Measurements from ENCODE around the gene CHD8.

DNA sequence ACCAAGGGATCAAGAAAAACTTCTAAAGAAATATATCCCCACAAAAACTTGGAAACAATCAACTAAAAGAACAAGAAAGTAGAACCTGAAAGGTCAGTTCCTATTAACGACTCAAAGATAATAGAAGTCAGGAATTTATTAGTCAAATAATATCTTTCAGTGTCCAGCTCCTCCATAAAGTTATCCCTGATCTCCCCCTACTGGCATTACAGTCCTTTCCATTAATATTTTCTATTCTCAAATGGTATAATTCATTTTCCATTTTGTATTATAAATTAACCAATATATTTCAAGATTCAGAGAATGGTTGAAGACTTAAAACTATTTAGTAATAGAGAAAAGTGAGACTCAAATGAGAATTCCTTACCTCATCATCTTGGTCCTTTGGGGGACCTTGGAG lies 60.5 kb downstream of the CHD8 start:
- TF ChIP-seq MYC (IDR thresholded peaks at IDR 0.05; ENCODE audit: low read depth, low read length) (no peak), POLR2AphosphoS5 (IDR thresholded peaks at IDR 0.05; ENCODE audit: insufficient read depth, low read depth, low read length) (no peak), POLR2A (IDR thresholded peaks at IDR 0.05; ENCODE audit: low read depth, low read length) (no peak), FOS (IDR thresholded peaks at IDR 0.05; ENCODE audit: borderline replicate concordance, insufficient read depth, low read length) (no peak)
- TF ChIP-seq, protein P1, sequence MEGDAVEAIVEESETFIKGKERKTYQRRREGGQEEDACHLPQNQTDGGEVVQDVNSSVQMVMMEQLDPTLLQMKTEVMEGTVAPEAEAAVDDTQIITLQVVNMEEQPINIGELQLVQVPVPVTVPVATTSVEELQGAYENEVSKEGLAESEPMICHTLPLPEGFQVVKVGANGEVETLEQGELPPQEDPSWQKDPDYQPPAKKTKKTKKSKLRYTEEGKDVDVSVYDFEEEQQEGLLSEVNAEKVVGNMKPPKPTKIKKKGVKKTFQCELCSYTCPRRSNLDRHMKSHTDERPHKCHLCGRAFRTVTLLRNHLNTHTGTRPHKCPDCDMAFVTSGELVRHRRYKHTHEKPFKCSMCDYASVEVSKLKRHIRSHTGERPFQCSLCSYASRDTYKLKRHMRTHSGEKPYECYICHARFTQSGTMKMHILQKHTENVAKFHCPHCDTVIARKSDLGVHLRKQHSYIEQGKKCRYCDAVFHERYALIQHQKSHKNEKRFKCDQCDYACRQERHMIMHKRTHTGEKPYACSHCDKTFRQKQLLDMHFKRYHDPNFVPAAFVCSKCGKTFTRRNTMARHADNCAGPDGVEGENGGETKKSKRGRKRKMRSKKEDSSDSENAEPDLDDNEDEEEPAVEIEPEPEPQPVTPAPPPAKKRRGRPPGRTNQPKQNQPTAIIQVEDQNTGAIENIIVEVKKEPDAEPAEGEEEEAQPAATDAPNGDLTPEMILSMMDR (IDR thresholded peaks at IDR 0.05; ENCODE audit: extremely low read depth in 1 of 2, insufficient read depth in 1 of 2, low read depth in 1 of 2, low read length in 2 of 2): no peak
- TF ChIP-seq, protein P2, sequence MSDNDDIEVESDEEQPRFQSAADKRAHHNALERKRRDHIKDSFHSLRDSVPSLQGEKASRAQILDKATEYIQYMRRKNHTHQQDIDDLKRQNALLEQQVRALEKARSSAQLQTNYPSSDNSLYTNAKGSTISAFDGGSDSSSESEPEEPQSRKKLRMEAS (IDR thresholded peaks at IDR 0.05; ENCODE audit: insufficient read depth, insufficient read length): no peak

Measured in endothelial cell of umbilical vein (primary cell).